Measurements from ENCODE around the gene HOXA7.

HOXA7 gene

DNA sequence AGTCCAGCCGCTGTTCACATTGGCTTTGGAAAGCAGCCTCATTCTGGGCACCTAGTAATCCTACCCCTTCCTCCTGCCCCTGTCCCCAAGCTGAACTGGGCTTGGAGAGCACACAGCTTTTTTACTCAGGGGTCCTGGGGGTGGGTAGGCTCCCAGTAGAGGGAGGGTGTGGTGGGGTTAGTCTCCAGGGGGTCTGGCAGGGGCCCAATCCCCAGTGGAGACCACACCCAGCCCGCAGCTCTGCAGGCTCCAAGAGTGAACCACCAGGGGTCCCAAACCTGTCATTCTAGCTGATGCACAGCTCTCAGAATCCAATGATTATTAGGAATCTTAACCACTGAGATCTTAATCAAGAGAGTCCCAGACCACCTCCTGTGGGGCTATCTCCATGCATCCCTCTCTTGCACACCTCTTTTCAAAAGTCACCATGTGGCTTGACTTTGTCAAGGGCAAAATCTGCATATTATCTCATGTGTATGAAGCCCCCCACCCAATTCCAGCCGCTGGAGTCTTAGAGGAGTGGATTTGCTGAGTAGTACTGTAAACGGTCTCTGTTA, 25.9 kb upstream of the HOXA7 start:
- no peak for DNase-seq

DNA sequence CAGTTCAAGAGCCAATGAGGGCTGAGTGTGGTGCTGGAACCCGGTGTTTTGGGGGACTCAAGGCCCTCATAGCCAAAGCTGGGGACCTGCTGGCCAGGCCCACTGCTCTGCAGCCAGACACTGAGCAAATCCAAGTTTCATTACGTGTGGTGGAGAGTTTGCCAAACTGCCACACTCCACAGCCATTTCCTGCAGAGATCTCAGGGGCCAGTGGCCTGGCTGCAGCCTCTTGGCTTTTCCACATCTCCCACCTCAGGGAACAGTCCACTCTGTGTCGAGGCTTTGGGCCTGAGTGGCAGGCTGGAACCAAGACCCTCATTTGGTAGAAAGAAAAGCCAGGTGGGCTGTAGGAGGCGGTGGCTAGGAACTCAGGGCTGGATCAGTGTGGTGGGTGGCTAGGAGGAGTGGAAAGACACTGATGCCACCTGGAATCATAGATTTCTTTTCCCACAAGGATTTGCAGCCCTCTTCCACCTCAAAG, 25.4 kb upstream of the HOXA7 start:
- no peak for DNase-seq

- DNase-seq, result no peak
Measured at GRCh38 chr7:27180431-27181420, 24.3 kb upstream of the HOXA7 start.

GRCh38 chr7:27179503-27180430, 23.3 kb upstream of the HOXA7 start:
- no peak for DNase-seq

DNA sequence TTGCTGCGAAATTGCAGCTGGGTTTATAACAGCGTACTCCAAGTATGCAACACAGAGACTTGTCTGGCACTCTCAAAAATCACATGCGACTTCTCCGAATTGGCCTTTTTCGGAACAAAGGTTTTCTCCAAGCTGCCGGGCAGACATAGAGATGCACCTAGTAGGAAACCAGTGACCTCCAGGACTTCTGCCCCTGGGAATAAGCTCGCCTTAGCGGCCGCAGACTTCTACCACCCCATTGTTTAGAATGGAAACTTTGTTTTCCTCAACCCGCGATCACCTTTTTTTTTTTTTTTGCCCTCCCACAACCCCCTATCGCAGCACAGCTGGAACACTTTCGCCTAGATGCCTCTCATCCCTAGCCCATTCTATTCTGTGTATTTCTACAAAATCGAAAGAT, 22.6 kb upstream of the HOXA7 start:
- DNase-seq, result no peak

- no peak for DNase-seq
Measured at GRCh38 chr7:27178366-27178765, 21.9 kb upstream of the HOXA7 start.

DNA sequence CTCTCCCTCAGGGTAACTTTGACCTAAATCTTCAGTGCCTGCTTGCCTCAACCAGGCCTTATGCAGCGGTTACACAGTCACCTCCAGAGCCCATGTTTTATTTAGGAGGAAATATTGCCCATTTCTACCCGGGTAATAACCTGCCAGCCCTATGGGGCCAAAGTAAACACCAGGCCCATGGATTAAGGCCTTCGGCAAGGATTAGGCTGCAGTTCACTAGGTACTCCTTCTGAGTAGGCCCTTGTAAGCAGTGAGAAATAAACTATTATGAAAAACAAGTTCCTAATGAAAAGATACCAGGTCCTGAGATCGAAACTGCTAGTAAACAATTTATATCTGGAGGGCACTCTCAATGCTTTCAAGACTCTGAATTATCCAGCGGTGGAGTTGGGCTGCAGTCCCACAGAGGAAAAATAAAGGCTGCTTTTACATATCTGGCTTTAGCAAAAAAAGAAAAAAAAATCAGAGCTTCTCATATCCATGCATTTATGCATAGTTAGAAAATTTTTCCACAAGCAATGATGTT, 21.4 kb upstream of the HOXA7 start:
- no peak for DNase-seq

GRCh38 chr7:27176962-27177794, 20.7 kb upstream of the HOXA7 start:
- DNase-seq, result no peak

DNA sequence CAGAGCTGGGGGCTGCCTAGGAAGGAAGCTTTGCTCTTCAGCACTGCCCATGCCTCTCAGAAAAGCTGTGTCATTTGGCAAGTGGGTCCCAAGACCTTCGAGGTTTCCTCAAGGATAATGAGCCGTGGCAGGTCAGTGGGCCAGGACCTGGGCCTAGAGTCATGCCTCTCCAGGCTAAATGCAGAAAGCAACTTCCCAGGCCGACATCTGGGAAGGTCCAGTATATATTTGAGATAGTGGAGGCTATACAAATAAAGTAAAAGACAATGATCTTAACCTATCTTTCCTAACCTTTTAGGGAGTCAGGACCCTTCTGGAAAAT, 20.0 kb upstream of the HOXA7 start:
- DNase-seq, result no peak

- DNase-seq, result no peak
Measured at GRCh38 chr7:27175626-27176523, 19.4 kb upstream of the HOXA7 start.

- no peak for DNase-seq
Measured at GRCh38 chr7:27174874-27175625, 18.6 kb upstream of the HOXA7 start.

DNA sequence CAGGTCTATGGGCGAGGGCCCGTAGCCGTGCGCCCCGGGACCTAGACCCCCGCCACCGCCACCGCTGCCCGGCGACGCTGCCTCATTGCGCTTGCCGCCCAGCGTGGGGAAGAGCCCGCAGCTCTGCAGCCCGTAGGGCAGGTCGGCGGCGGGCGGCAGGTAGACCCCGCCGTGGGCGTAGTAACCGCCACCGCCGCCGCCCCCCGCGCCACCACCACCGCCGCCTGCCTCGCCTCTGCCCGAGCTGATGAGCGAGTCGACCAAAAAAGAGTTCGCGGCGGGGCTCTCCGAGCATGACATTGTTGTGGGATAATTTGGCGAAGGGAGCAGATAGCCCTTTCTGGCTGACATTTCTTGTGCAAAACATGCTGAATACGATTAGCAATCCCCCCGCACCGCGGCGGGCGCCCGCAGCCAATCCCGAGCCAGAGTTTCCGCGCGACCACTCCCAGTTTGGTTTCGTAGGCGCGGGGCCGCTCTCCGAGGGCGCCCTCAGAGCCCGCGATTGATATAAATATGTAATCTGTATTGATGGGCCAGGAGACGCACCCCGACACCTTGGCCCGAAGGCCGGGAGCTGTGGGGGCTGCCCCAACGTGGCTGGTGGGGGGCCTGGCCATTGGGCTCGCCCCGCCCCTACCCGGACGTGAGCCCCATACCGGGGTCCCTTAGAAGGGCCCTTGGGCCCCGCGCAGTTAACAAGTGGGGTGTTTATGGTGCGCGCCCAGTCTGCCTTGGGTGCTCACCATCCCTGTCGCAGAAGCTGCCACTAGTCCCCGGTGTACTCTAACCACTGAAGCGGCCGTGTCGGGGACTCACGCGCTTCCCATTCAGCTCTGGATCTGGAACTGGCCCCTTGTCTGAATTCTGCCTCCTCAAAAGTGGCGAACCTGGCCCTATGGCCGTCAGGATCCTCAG, 17.7 kb upstream of the HOXA7 start, which contains the start of gene HOXA10:
Gene HOXA10, minus strand, starts transcription at position 365 of the 918 bp plus-strand sequence. Its CDS starts 14 bp downstream, at position 351.
- DNase-seq, result no peak

DNA sequence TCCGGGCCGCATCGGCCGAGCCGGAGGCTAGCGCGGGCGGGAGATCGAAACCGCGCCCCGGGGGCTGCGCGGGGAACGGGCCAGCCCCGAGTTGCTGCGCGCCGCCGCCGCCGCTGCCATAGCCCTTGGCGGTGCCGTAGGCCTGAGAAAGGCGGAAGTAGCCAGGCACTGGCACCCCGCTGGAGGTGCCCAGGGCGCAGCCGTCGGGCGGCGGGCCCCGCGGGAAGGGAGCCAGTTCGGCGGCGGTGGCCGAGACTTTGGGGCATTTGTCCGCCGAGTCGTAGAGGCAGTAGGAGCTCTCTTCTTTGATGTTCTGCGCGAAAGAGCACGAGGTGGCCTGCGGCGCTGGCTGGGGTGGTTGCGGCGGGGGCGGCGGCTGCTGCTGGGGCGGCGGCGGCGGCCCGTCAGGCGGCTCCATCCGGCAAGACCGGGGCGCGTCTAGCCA, 17.1 kb upstream of the HOXA7 start:
- no peak for DNase-seq

DNA sequence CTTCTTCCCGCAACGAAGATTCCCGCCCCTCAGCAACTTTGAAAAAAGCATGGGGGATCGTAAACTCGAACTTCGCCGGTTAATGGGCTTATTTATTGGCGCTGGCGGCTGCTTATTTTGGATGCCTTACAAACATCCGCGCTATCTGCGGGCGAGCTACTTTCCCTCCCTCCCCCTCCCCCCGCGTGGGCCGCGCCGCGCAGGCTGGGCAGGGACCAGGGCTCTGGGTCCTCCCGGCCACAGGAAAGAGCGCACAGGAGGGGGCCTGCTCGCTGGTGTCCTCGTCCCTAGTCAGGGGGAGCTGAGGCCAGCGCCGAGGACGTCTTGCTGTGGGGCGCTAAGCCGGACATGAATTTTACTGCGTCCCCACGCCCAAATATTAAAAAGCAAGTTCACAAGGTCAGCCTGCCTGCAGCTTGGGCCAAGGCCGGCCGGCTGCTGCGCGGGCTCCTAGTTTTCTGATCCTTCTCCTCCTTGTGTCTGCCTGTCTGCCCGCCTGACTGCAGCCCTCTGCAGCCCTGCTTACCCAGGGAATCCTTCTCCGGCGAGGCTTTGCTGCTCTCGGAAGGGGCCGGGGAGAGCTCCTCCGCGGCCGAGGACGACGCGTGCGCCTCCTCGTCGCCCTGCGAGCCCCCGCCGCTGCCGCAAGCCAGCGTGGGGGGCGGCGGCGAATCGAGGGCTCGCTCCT, 16.5 kb upstream of the HOXA7 start:
- no peak for DNase-seq

DNA sequence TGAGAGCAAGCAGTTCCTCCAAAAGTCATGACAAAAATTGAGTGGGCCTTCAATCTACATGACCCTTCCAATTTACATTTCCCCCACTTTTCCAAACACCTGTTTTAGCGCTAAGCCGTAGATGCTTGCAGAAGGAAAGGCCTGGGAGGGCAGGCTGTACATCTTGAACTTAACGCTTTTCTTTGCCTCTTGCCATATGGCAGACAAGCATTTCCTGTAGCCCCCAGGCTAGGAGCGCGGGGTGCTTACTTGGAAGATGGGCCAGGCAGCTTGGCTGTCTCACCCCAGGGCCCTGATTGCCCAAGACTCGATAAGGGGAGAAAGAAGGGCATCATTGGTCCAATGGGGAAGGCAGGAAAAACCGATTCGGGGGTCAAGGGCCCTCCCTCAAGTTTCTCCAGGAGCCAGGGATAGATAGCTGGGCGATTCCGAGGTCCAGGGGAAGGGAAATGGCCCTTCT, 15.9 kb upstream of the HOXA7 start:
- DNase-seq, result peak; percentile 49

- DNase-seq, result peak; percentile 74
Measured at GRCh38 chr7:27171637-27172314, 15.3 kb upstream of the HOXA7 start.

DNA sequence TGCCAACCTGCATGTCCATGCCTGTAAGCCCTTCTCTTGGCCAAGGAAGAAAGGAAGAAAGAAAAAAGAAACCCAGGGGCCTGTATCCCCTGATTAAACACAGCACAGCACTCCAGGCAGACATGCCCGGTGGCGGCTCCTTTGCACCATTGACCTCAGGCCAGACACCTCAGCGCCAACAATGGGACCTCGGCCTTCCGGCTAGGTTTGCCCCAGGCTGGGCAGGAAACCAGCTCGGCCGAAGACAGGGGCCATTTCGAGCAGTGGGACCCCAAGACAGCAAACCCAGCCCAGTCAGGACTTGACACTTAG, 14.8 kb upstream of the HOXA7 start:
- peak; percentile 74 for DNase-seq

All from DMS79 treated with DMSO at 0.1 percent for 48 hours (cell line).